ENCODE measurements around the gene DSCAM.
"Not testable (repeated sequence)": the region's sequence is repeated elsewhere in the genome, so short reads cannot be mapped to it uniquely, and the experiment has no call there.

DSCAM gene

DNA sequence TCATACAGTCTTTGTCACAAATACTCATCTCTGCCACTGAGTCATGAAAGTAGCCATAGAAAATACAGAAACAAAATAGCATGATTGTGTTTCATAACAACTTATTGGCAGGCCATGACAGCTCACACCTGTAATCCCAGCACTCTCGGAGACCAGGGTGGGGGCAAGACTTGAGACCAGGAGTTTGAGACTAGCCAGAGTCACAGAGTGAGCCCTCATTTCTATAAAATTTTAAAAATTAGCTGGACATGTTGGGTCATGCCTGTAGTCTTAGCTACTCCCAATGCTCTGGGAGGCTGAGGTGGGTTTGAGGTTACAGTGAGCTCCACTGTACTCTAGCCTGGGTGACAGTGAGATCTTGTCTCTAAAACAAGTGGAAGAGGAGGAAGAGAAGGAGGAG is 568.6 kb downstream of the DSCAM start:
- Histone ChIP-seq H3K4me3 (ENCODE audit: low read depth, low read length) (no peak overlapping the region), H3K36me3 (ENCODE audit: control insufficient read depth, insufficient read depth, low read length) (no peaks in the 10 kb centered on the region), H3K27me3 (ENCODE audit: control insufficient read depth, insufficient read depth, low read length) (no peaks in the 10 kb centered on the region), H3K9ac (ENCODE audit: low read depth, low read length) (no peak overlapping the region), H3K9me3 (ENCODE audit: control insufficient read depth, insufficient read depth, low read length) (no peaks in the 10 kb centered on the region), H3K4me1 (ENCODE audit: control insufficient read depth, insufficient read depth, low read length) (no peaks in the 10 kb centered on the region)

DNA sequence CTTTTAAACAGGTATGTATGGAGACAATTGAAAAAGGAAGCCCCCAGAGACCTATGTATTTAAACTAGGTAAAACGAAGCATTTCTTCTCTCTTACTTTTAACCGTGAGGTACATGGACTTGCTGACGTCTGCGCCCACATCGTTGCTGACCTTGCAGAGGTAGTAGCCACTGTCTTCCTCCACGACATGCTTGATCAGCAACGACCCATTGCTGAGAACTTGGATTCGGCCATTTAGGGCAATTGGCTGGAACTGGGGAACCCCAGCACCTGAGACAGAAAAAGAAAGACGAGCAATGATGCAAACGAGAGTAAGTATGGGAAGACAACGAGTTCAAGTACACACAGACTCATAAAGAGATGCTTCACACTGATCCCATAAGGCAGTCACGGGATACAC is 571.0 kb downstream of the DSCAM start:
- no peaks in the 10 kb centered on the region for H3K9me3 ChIP-seq (ENCODE audit: control insufficient read depth, insufficient read depth, low read length)

DNA sequence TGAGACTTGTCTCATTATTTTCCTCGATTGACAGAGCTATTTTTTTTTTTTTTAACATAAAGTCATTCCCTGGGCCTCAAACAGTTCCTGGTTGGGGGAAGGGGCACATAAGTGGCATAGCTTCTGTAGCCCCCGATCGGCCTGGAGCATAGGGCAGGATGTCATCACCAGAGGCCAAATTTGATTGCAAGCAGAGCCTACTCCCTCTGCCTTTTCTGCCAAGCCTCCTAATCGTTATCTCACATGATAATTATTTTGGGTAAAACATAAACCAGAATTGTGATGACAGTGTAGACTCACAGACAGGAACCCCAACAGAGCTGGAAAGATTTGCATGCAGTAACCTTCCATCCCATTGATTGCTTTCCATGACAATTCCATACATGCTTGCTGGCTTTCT is 574.9 kb downstream of the DSCAM start:
- H3K36me3 ChIP-seq (ENCODE audit: control insufficient read depth, insufficient read depth, low read length): no peaks in the 10 kb centered on the region
- H3K27me3 ChIP-seq (ENCODE audit: control insufficient read depth, insufficient read depth, low read length): no peaks in the 10 kb centered on the region
- no peak overlapping the region for H3K9ac ChIP-seq (ENCODE audit: low read depth, low read length)
- peaks cover 6% of the 10 kb centered on the region for H3K4me1 ChIP-seq (ENCODE audit: control insufficient read depth, insufficient read depth, low read length)
- H3K9me3 ChIP-seq (ENCODE audit: control insufficient read depth, insufficient read depth, low read length): no peaks in the 10 kb centered on the region
- no peak overlapping the region for H3K4me3 ChIP-seq (ENCODE audit: low read depth, low read length)

More for the DNA sequence above, 571.0 kb downstream of the DSCAM start:
- H3K36me3 ChIP-seq (ENCODE audit: control insufficient read depth, insufficient read depth, low read length): no peaks in the 10 kb centered on the region
- H3K4me3 ChIP-seq (ENCODE audit: low read depth, low read length): no peak overlapping the region
- no peaks in the 10 kb centered on the region for H3K27me3 ChIP-seq (ENCODE audit: control insufficient read depth, insufficient read depth, low read length)
- no peak overlapping the region for H3K9ac ChIP-seq (ENCODE audit: low read depth, low read length)
- H3K4me1 ChIP-seq (ENCODE audit: control insufficient read depth, insufficient read depth, low read length): peaks cover 4% of the 10 kb centered on the region

DNA sequence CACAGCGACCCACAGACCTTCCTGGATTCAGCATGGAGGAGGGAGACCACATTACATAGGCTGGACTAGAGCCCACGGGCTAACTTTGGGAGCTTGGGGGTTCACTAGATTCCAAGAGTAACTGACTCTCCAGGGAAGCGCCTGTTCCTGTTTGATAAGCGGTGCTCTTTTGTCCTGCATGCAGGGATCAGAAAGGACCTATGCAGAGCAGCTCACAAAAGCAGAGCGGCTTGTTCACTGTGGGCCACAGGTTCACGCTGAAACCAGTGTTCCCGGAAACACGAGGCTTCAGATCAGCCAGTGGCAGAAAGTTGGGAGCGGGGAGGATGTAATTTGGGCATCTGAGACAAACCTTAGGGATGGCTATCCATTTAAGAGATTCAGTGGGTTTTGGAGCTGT is 575.8 kb downstream of the DSCAM start:
- Histone ChIP-seq H3K4me3 (ENCODE audit: low read depth, low read length) (no peak overlapping the region), H3K4me1 (ENCODE audit: control insufficient read depth, insufficient read depth, low read length) (peaks cover 6% of the 10 kb centered on the region), H3K9ac (ENCODE audit: low read depth, low read length) (no peak overlapping the region), H3K36me3 (ENCODE audit: control insufficient read depth, insufficient read depth, low read length) (no peaks in the 10 kb centered on the region), H3K9me3 (ENCODE audit: control insufficient read depth, insufficient read depth, low read length) (no peaks in the 10 kb centered on the region), H3K27me3 (ENCODE audit: control insufficient read depth, insufficient read depth, low read length) (no peaks in the 10 kb centered on the region)

DNA sequence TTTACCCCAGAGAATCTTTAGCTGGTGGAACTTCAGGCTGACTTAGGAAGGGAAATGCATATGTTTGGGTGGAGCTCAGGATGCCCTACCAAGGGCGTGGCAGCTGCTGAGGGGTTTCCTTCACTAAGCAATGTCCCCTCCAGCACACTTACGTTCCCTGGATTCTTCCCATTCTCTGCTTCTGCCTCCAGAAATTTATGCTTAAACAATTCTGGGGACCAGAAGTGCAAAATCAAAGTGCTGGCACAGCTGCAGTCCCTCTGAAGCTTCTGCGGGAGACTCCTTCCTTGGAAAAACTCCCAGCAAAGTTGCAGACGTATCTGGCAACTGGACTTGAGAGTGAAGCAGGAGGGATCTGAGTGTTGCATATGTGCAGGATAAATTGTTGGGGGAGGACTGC is 576.9 kb downstream of the DSCAM start:
- Histone ChIP-seq H3K9me3 (ENCODE audit: control insufficient read depth, insufficient read depth, low read length) (no peaks in the 10 kb centered on the region), H3K36me3 (ENCODE audit: control insufficient read depth, insufficient read depth, low read length) (no peaks in the 10 kb centered on the region), H3K9ac (ENCODE audit: low read depth, low read length) (no peak overlapping the region), H3K27me3 (ENCODE audit: control insufficient read depth, insufficient read depth, low read length) (no peaks in the 10 kb centered on the region), H3K4me3 (ENCODE audit: low read depth, low read length) (no peak overlapping the region), H3K4me1 (ENCODE audit: control insufficient read depth, insufficient read depth, low read length) (peaks cover 6% of the 10 kb centered on the region)

DNA sequence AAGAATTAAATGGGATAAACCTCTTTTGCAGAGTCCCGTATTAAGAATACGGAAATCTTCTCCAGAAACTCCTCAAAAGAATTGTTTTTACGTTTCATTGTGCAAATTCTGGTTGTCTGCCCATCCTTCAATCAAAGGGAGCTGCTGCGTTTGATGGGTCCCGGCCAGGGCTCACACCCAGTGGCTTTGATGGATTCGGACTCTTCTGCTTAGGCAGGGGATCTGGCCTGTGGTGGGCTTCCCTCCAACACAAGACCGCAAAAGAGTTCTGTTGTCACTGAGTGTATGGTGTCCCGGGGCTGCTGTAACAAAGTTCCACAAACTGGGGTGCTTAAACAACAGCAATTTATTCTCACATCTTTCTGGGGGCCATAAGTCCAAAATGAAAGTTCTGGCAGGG is 577.7 kb downstream of the DSCAM start:
- Histone ChIP-seq H3K9ac (ENCODE audit: low read depth, low read length) (no peak overlapping the region), H3K4me3 (ENCODE audit: low read depth, low read length) (no peak overlapping the region), H3K4me1 (ENCODE audit: control insufficient read depth, insufficient read depth, low read length) (peaks cover 6% of the 10 kb centered on the region), H3K36me3 (ENCODE audit: control insufficient read depth, insufficient read depth, low read length) (no peaks in the 10 kb centered on the region), H3K9me3 (ENCODE audit: control insufficient read depth, insufficient read depth, low read length) (no peaks in the 10 kb centered on the region), H3K27me3 (ENCODE audit: control insufficient read depth, insufficient read depth, low read length) (no peaks in the 10 kb centered on the region)

DNA sequence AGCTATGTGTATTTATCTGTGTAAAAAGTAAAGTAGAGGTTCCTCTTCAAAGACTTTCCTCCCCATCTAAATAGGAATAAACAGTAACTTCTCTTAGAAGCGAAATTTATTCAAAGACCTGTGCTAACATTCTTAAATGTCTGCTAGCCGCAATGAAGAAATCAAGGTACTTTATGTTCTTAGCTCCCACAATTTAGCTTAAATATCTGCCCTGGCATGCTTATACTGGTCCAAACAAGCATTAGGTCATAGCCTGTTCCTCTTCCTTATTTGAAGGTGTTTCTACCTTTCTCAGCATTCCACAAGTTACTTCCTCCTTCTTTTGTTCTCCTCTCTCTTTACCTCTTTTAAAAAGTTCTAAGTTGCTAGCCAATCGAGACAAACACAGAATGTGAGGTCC is 588.5 kb downstream of the DSCAM start:
- H3K9ac ChIP-seq (ENCODE audit: low read depth, low read length); H3K36me3 ChIP-seq (ENCODE audit: control insufficient read depth, insufficient read depth, low read length); H3K4me3 ChIP-seq (ENCODE audit: low read depth, low read length); H3K27me3 ChIP-seq (ENCODE audit: control insufficient read depth, insufficient read depth, low read length); H3K4me1 ChIP-seq (ENCODE audit: control insufficient read depth, insufficient read depth, low read length); H3K9me3 ChIP-seq (ENCODE audit: control insufficient read depth, insufficient read depth, low read length): not testable (repeated sequence)

DNA sequence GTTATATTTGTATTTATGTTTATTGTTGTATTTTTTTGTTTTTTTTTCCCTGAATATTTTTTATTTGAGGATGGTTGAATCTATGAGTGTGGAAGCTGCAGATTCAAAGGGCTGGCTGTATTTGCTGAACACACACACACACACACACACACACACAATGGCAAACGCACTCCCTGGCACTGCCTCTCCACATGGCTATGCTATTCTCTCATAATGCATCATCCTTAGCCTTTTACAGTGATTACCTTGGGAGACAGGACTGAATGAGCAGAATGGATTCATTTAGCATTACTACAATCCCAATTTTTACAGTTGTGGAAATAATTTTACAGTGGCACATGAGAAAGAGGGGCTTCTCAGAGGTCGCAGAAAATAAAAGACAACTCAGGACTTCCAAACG is 589.6 kb downstream of the DSCAM start:
- Histone ChIP-seq H3K4me1 (ENCODE audit: control insufficient read depth, insufficient read depth, low read length) (no peaks in the 10 kb centered on the region), H3K9me3 (ENCODE audit: control insufficient read depth, insufficient read depth, low read length) (no peaks in the 10 kb centered on the region), H3K36me3 (ENCODE audit: control insufficient read depth, insufficient read depth, low read length) (no peaks in the 10 kb centered on the region), H3K9ac (ENCODE audit: low read depth, low read length) (no peak overlapping the region), H3K4me3 (ENCODE audit: low read depth, low read length) (no peak overlapping the region), H3K27me3 (ENCODE audit: control insufficient read depth, insufficient read depth, low read length) (no peaks in the 10 kb centered on the region)

DNA sequence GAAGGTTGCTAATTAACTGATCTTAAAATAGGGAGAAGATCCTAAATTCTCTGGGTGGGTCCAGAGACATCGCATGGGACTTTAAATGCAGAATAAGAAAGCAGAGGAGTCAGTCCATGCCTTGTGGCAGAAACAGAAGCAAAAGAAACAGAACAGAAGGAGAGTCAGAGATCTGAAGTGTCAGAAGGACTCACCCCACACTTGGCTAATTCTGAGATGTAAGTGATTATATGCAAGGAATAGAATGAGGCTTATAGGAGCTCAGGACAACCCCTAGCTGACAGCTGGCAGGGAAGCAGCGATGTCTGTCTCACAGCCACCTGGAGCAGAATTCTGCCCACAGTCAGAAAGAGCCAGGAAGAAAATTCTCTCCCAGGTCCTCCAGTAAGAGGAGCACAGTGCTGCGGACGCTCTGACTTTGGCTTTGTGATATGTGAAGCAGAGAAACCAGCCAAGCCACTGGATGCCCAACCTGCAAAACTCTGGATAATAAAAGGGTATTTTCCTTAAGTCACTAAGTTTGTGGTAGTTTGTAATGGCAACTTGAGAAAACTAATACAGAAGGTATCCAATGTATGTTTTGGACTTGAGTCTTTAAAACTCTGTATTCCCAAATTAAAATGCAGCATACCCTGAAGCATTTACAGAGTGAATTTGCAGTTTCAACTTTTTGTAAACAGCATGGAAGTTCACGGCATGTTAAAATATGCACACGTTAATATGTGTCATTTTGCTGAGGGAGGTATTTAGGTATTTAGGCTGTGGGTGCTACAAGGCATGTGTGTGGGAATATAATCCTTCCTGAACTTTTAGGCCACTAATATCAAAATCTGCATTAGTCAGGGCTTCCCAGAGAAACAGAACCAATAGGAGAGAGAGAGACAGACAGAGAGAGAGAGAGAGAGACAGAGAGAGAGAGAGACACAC is 591.2 kb downstream of the DSCAM start:
- no peaks in the 10 kb centered on the region for H3K4me1 ChIP-seq (ENCODE audit: control insufficient read depth, insufficient read depth, low read length)
- H3K4me3 ChIP-seq (ENCODE audit: low read depth, low read length): no peak overlapping the region
- H3K36me3 ChIP-seq (ENCODE audit: control insufficient read depth, insufficient read depth, low read length): no peaks in the 10 kb centered on the region
- H3K9me3 ChIP-seq (ENCODE audit: control insufficient read depth, insufficient read depth, low read length): peaks cover 6% of the 10 kb centered on the region
- no peaks in the 10 kb centered on the region for H3K27me3 ChIP-seq (ENCODE audit: control insufficient read depth, insufficient read depth, low read length)
- H3K9ac ChIP-seq (ENCODE audit: low read depth, low read length): no peak overlapping the region

DNA sequence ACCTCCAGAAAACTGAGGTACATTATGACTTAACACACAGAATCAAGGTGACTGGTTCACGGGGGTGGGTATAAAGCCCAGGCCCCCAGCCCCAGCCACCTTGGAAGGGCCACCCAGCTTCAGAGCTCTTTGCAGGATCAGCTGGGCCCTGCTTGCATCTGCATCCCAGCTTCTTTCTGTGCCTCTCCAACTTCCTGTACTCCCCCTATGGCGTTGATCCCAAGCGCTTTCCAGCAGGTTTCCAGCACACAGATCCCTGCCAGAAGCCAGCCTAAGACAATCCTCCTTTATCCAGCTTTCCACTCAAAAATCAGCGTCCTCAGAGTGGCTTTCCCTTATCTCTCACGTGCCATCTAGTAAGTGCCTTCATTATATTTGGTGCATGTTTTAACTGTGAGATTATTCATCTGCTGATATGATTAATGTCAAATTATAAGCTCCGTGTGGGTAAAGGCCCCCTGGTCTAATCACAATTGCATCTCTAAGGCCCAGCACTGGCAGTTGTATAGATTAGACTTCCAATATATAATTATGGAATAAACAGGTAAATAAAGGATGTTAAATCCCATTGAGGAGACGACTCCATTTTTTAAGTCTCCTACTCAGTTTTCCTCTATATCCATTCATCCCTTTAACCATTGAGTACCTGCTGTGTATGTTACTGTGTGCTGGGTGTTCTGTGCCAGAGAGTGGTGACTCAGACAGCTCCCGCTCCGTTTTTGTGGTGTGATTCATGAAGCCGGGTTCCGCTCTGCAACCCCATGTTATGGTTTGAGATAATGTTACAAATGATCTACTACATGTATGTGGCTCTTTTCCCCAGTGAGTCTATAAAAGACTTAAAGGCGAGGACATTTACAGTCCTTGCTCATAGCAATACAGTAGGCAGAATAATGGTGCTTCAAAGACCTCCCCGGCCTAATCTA is 592.2 kb downstream of the DSCAM start:
- H3K9ac ChIP-seq (ENCODE audit: low read depth, low read length): no peak overlapping the region
- H3K36me3 ChIP-seq (ENCODE audit: control insufficient read depth, insufficient read depth, low read length): no peaks in the 10 kb centered on the region
- no peaks in the 10 kb centered on the region for H3K4me1 ChIP-seq (ENCODE audit: control insufficient read depth, insufficient read depth, low read length)
- H3K9me3 ChIP-seq (ENCODE audit: control insufficient read depth, insufficient read depth, low read length): peaks cover 6% of the 10 kb centered on the region
- no peaks in the 10 kb centered on the region for H3K27me3 ChIP-seq (ENCODE audit: control insufficient read depth, insufficient read depth, low read length)
- no peak overlapping the region for H3K4me3 ChIP-seq (ENCODE audit: low read depth, low read length)

DNA sequence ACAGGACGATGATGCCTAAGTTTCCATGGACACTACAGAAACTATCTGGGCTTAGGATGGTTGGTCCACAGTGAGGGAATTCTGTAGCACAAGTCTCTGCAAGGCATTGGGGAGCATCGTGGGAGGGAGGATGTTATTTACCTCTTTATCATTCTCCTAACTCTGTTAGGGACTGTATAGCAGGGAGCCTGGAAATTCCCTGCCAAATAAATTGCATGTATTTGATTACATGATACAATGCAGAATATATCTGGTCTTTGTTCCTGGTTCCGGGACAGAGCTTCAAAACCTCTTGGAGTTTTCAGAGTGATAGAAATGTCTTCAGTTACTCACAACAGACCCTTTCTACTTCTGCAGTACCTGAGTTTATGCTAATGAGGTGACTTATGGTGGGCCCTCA is 593.8 kb downstream of the DSCAM start:
- Histone ChIP-seq H3K9me3 (ENCODE audit: control insufficient read depth, insufficient read depth, low read length) (peaks cover 12% of the 10 kb centered on the region), H3K4me3 (ENCODE audit: low read depth, low read length) (no peak overlapping the region), H3K4me1 (ENCODE audit: control insufficient read depth, insufficient read depth, low read length) (no peaks in the 10 kb centered on the region), H3K9ac (ENCODE audit: low read depth, low read length) (no peak overlapping the region), H3K27me3 (ENCODE audit: control insufficient read depth, insufficient read depth, low read length) (no peaks in the 10 kb centered on the region), H3K36me3 (ENCODE audit: control insufficient read depth, insufficient read depth, low read length) (no peaks in the 10 kb centered on the region)
